GM21786 (cell line): ENCODE results near the gene TOMT.

ENCODE experiments used
- ATAC-seq: cut with Tn5 transposase; IDR thresholded peaks from one replicate; pipeline ENCODE4 v1.9.1; 2021; ENCODE audit not compliant: unreplicated experiment

The TOMT gene

GRCh38 chr11:72085621-72086351 lies 19.9 kb upstream of the TOMT start:
- ATAC-seq = no peak

- no peak for ATAC-seq
Observed at GRCh38 chr11:72088076-72088808, 17.5 kb upstream of the TOMT start.

DNA sequence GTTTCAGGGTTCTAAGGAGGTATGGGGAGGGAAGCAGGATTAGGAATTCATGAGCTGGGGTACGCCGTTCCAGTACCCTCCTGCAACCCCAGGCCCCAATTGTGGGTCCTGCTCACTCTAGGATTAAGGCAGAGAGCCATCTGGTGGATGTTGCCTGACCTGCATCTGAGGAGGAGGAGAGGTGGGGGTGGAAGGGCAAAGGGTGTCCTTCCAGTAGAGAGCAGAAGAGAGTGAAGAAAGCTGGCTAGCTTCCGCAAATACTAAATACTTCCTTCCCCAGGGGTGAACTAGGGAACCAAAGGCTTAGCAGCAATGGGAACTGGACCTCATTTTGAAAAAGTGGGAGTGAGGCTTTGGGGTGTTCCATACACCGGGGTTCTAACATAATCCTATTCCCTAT lies 14.4 kb upstream of the TOMT start:
- peak; percentile 53 for ATAC-seq

DNA sequence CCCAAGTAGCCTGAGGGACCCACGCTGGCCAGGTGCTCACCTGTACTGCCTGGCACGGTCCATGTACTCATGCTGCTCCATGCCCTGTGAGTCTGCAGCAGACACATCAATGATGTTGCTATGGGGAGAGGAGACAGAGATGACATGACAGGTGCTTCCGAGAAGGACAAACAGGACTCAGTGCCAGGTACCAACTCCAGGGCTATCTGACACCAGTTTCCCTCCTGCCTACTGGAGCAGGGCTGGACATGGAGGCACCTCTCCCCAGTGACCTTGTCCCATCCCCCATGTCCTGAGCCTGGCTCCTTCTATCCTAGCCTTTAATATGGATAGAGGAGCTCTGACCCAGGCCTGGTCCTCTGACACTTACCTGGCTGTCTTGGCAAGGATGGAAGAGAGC lies 7.0 kb upstream of the TOMT start:
- no peak for ATAC-seq

DNA sequence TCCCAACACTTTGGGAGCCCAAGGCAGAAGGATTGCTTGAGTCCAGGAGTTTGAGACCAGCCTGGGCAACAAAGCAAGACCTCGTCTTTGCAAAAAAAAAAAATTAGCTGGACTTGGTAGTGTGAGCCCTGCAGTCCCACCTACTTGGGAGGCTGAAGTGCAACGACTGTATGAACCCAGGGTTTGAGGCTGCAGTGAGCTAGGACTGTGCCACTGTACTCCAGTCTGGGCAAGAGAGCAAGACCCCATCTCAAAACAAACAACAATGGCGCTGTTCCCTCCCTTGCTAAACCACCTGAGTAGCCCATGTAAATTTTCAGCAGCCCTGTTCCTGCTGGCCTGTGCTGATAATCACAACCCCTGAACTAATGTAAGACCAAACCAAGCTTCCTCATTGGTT lies 5.7 kb upstream of the TOMT start:
- ATAC-seq = no peak

DNA sequence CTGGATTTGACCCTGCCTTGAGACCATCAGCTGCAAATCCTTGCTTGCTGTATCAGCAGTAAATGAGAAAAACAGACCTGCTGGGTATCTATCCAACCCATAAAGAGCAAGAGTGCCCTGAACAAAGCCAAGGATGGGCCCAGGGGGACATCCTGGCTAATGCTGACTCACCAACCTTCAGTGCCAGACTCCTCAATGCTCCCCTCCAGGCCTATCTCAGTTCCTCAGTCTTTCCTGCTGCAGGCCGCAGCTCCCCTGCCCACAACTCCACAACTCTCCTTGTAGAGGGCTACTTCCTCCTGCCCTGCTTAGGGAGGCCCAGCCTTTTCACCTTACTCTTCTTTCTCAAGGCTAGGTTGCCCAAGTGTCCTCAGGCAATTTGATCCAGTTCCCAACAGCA lies 5.3 kb upstream of the TOMT start:
- no peak for ATAC-seq

GRCh38 chr11:72102162-72102561 lies 3.6 kb upstream of the TOMT start:
- no peak for ATAC-seq

- no peak for ATAC-seq
Observed at GRCh38 chr11:72102631-72102945, 3.1 kb upstream of the TOMT start.

DNA sequence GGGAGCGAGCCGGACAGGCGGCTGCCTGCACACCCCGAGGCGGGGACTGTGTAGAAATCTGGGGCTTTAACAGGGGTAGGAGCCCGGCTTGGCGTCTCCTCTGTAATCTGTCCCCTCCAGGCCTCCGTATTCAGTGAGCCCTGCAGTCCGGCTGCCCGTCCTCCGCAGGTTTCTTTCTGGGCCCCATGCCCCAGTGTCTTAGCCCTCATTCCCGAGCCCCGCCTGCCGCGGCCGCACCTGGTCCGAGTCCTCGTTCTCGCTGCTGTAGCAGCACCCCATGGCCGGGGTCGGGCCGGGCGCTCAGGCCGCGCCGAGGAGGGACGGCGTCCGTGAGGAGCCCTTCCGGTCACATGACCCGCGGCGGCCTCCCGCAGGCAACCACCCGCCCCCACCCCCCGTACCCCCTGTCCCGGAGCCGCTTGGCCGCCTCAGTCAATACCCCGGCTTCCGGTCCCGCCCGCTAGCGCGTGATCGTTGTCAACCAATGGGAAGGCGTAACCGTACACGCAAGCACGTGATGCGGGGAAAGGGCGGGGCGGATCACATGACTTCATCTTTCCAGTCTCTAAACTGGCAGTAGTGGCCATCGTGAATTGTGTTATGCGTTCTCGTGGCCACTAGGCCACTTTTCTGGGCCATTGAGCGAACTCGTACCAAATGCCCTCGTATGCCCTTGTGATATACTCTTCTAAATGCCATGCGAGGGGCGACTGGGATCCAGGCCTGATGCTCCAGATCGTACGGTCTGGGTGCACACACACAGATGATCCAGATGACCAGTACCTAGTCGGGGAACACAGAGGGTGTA lies 2.6 kb upstream of the TOMT start, which contains the start of gene LAMTOR1:
Gene LAMTOR1, minus strand, starts transcription at position 352 of the 808 bp plus-strand sequence. Its CDS starts 73 bp downstream, at position 279.
- ATAC-seq = peak; percentile 87

GRCh38 chr11:72103754-72104167 lies 2.0 kb upstream of the TOMT start:
- no peak for ATAC-seq

- peak; percentile 1 for ATAC-seq
Observed at GRCh38 chr11:72111300-72112142, 5.8 kb downstream of the TOMT start.

- peak; percentile 89 for ATAC-seq
Observed at GRCh38 chr11:72112143-72112977, 6.6 kb downstream of the TOMT start, which contains the start of gene ANAPC15. TSS of gene ANAPC15 (minus strand) at chr11:72112695. CDS start at chr11:72111276, 1,419 bp downstream.

DNA sequence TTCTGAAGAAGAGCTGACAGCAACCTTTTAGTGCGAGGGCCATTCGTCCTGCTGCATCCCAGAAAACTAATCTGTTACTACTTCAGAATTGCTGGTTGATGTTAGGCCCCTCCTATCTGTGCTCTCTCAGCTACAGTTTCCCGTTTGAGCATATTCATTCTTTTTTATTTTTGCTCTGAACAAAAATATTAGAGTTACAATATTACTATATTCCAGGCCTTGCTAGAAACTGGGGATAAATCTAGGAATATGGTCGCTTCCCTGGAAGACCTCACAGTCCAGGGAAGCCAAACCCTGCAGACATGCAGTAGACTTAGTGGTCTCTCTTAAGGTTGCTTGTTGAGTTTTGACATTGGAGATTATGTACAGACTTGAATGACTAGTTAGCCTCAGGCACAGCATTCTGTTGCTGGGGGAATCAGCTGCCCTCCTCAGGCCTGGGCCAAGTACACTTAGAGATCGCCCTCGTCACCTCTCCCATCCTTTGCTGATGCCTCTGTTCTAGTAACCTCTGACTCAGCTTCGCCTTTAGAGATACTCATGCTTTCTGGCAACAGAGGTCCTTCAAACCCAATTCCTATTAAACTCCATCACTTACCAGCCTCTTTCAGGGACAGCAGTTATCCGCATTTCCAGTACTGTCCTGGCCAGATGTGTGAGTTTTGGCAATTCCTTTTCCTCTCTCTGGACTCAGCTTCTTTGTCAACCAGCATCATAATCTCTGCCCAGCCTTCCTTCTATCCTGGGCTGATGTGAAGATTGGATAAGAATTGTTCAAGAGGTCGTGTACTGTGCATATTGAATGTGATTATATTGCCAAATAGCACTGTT lies 7.5 kb downstream of the TOMT start:
- ATAC-seq = no peak

- ATAC-seq = no peak
Observed at GRCh38 chr11:72114570-72114969, 8.8 kb downstream of the TOMT start.

GRCh38 chr11:72116019-72116755 lies 10.5 kb downstream of the TOMT start:
- no peak for ATAC-seq

- no peak for ATAC-seq
Observed at GRCh38 chr11:72119198-72119597, 13.5 kb downstream of the TOMT start.

- no peak for ATAC-seq
Observed at GRCh38 chr11:72120930-72121329, 15.2 kb downstream of the TOMT start.

GRCh38 chr11:72122607-72123006 lies 16.9 kb downstream of the TOMT start:
- ATAC-seq = no peak
